UCSD-AML1 (cell line): ENCODE data around the gene KCNC1.
A peak's percentile ranks its signal among the peaks of the same experiment; 100 is the strongest.

Experiments used
- DNase-seq: peaks from one replicate; lab custom pipeline; 2025; ENCODE audit not compliant: unreplicated experiment; lab: John Stamatoyannopoulos, UW

The KCNC1 gene

DNA sequence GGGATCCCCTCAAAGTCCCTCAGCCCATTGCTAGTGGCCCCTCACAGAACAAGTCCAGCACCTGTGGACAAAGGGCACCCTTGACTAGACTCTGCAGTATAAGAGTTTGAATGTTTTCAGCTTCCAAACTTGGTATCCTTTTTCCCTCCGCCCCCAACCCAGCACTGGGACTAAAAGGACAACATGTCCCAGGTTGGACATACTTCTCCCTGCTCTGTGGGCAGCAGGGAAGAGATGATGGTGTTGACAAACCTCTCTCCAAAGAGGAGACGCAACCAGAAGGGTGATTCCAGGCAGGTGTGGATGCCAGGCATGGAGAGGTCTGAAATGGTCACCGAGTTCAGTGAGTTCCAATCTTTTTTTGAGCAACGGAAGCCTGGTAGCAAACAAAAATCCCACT is 19.7 kb upstream of the KCNC1 start:
- no peak for DNase-seq

GRCh38 chr11:17716807-17717206 is 17.8 kb upstream of the KCNC1 start:
- DNase-seq, result no peak

GRCh38 chr11:17718015-17718414 is 16.6 kb upstream of the KCNC1 start:
- no peak for DNase-seq

- no peak for DNase-seq
Measured at GRCh38 chr11:17718510-17718962, 16.0 kb upstream of the KCNC1 start.

DNA sequence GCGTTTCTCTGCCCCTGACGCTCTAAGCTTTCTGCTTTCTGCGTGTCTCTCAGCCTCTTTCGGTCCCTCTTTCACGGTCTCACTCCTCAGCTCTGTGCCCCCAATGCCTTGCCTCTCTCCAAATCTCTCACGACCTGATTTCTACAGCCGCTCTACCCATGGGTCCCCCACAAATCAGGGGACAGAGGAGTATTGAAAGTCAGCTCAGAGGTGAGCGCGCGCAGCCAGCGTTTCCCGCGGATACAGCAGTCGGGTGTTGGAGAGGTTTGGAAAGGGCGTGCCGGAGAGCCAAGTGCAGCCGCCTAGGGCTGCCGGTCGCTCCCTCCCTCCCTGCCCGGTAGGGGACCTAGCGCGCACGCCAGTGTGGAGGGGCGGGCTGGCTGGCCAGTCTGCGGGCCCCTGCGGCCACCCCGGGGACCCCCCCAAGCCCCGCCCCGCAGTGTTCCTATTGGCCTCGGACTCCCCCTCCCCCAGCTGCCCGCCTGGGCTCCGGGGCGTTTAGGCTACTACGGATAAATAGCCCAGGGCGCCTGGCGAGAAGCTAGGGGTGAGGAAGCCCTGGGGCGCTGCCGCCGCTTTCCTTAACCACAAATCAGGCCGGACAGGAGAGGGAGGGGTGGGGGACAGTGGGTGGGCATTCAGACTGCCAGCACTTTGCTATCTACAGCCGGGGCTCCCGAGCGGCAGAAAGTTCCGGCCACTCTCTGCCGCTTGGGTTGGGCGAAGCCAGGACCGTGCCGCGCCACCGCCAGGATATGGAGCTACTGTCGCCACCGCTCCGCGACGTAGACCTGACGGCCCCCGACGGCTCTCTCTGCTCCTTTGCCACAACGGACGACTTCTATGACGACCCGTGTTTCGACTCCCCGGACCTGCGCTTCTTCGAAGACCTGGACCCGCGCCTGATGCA is 15.3 kb upstream of the KCNC1 start, which contains the start of gene MYOD1:
MYOD1 (plus strand) TSS at position 544 of the 910 bp plus-strand sequence; CDS start at position 756, 212 bp downstream.
- DNase-seq, result no peak

GRCh38 chr11:17719938-17720795 is 14.4 kb upstream of the KCNC1 start:
- DNase-seq, result no peak

DNA sequence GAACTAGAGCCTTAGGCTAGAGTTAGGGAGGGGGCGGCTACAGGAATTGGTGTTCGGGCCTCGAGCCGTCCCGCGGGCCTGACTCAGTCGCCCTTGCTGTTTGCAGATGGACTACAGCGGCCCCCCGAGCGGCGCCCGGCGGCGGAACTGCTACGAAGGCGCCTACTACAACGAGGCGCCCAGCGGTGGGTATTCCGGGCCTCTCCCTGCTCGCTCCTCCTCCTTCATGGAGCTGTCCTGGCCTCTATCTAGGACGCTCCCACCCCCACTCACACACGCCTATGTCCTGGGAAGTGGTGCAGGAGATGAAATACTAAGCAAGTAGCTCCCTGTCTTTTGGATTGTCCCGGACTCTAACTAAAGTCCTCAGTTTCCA is 13.8 kb upstream of the KCNC1 start:
- DNase-seq, result no peak

DNA sequence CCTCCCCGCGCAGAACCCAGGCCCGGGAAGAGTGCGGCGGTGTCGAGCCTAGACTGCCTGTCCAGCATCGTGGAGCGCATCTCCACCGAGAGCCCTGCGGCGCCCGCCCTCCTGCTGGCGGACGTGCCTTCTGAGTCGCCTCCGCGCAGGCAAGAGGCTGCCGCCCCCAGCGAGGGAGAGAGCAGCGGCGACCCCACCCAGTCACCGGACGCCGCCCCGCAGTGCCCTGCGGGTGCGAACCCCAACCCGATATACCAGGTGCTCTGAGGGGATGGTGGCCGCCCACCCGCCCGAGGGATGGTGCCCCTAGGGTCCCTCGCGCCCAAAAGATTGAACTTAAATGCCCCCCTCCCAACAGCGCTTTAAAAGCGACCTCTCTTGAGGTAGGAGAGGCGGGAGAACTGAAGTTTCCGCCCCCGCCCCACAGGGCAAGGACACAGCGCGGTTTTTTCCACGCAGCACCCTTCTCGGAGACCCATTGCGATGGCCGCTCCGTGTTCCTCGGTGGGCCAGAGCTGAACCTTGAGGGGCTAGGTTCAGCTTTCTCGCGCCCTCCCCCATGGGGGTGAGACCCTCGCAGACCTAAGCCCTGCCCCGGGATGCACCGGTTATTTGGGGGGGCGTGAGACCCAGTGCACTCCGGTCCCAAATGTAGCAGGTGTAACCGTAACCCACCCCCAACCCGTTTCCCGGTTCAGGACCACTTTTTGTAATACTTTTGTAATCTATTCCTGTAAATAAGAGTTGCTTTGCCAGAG is 13.2 kb upstream of the KCNC1 start:
- DNase-seq, result no peak

- no peak for DNase-seq
Measured at GRCh38 chr11:17722000-17722643, 12.5 kb upstream of the KCNC1 start.

GRCh38 chr11:17724020-17724908 is 10.3 kb upstream of the KCNC1 start:
- DNase-seq, result no peak

- no peak for DNase-seq
Measured at GRCh38 chr11:17725174-17725573, 9.4 kb upstream of the KCNC1 start.

DNA sequence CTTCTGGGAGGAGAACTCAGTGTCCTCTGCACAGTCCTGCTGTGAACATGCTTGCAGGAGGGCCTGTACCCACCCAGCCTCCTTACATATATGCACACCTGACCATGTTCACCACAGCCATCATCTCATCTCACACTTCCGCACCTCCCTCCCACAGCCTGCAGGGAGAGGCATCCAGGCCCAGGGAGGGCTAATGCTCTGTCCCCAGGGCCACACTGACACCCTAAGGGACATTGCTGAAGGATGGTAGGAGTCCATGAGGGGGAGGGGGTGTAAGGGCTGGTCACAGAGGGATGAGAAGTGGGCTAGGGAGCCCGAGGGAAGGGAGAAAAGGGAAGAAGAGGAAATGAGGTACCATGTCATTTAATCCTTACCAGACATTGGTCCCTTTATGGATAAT is 4.4 kb upstream of the KCNC1 start:
- DNase-seq, result no peak

DNA sequence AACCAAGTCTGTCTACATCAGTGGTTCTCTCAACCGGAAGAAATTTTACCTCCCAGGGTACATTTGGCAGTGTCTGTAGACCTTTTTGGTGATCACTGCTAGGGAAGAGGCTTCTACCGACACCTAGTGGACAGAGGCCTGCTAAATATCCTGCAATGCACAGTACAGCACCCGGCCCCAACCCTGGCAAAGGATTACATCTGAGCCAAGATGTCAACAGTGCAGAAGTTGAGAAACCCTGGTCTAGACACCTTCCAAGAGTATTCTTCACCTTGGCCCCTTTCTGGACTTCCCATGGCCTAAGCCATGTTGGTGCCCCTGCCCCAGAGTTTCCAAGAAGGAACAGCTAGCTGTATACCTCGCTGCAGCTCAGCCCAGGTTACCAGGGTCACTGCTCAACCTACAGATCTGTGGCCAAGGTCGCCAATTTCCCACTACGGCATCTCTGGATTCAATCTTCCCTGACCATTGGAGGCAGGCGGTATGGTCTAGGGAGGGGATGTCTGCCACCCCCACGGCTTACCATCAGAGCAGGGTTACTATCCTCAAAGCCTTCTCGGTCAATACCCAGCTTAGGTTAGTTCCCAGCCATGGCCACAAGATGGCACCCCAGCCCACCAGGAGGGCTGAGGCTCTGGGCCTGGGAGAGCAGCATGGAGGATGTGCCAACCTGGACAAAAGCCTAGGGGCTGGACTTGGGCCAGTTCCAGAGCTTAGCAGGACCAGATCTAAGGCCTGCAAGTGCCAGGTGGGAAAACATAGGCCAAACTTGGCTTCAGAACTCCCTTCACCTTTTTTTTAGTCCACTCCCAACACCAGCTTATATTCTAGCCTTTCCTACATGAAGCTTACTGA is 3.7 kb upstream of the KCNC1 start:
- DNase-seq, result peak; percentile 67

DNA sequence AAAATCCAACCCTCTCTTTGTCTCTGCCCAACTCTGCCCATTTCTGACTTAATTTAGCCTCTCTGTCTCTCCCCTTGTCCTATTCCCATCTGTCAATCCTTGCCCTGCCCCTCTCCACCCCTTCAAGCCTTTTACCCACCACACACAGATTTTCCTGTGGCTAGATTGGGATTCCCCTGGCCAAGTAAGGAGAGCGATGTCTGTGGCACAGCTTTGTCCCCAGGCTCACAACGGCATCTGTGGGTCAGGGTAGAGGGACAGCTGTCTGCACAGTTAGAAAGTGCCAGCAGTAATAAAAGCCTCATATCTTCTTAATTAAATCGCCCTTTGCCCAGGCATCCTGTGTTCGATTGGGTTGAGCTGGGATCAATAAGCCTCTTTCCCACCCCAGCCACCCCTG is 1.3 kb upstream of the KCNC1 start:
- no peak for DNase-seq

DNA sequence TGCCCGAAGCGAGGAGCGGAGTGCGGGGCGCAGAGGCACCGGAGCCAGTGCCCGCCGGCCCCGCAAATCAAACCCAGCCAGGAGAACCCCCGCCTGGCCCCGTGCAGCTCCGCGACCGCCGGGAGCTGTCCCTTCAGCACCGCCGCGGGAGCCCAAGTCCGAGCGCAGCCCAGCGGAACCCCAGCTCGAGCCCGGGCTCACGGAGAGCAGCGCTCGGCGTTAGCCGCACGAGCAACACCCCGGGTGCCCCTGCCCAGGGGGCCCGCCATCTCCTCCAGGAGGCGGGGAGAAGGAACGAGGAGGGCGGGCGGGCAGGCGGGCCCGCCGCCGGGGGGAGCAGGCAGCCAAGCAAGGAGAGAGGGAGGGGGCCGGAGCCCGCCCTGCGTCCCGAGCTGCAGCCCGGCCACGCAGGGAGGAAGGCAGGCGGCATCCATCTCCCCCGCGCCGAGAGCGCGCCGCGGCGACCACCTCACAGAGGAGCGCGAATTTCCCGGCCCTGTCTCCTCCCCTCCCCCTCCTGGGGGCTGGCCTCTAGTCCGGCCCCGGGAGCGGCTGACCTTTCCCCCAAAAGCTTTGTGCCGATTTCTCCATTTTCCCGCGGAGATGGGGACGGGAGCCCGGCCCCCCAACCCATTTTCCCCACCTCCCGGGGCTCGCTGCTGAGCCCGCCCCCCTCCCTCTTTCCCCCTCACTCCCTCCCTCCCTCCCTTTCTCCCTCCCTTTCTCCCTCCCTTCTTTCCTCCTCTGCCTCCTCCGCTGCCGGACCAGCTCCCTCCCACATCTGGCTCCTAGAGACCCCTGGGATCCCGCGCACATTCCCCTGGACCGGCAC is 621 bp downstream of the KCNC1 start:
- DNase-seq, result peak; percentile 32

DNA sequence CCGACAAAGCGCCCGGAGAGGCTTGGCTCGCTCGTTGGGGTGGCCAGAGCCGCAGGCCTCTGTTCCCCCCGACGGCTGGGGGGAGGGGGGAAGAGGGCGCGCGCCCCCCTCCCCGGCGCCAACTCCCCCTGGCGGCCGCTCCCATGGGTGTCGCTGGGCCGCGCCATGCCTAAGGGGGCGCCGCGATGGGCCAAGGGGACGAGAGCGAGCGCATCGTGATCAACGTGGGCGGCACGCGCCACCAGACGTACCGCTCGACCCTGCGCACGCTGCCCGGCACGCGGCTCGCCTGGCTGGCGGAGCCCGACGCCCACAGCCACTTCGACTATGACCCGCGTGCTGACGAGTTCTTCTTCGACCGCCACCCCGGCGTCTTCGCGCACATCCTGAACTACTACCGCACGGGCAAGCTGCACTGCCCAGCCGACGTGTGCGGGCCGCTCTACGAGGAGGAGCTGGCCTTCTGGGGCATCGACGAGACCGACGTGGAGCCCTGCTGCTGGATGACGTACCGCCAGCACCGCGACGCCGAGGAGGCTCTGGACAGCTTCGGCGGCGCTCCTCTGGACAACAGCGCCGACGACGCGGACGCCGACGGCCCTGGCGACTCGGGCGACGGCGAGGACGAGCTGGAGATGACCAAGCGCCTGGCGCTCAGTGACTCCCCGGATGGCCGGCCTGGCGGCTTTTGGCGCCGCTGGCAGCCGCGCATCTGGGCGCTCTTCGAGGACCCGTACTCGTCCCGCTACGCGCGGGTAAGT is 1.4 kb downstream of the KCNC1 start:
- DNase-seq, result no peak

GRCh38 chr11:17736579-17736893 is 2.0 kb downstream of the KCNC1 start:
- no peak for DNase-seq
